Esophagus squamous epithelium (tissue), 5 donors: ENCODE measurements around the gene SLC9A9. TPM values are rescaled to one million over a fixed set of nuclear protein-coding genes. Genes with fewer than 3 reads are reported as not detected.

Source experiments
- DNase-seq: peaks from one replicate; lab custom pipeline; 2025; lab: John Stamatoyannopoulos, UW
- H3K27ac ChIP-seq, 4 donors: fragments of 200-600 bp; sonication (generic); one replicate each; pipeline ENCODE4 v1.5.1; 2016 to 2019; ENCODE audit warnings: mild to moderate bottlenecking in 1 of 4
- H3K27me3 ChIP-seq, 4 donors: fragments of 200-600 bp; sonication (generic); 1 replicate in 3 of 4; 2 replicates in 1 of 4; pipeline versions ENCODE4 v1.5.1 to v1.6.0; 2017 to 2021; ENCODE audit warnings: antibody characterized with exemption in 1 of 4
- H3K36me3 ChIP-seq, 3 donors: fragments of 200-600 bp; sonication (generic); one replicate each; pipeline ENCODE4 v1.5.1; 2016 to 2019
- H3K4me1 ChIP-seq, 3 donors: fragments of 200-600 bp; sonication (generic); one replicate each; pipeline ENCODE4 v1.5.1; 2017 to 2019
- H3K4me3 ChIP-seq, 4 donors: fragments of 200-600 bp; sonication (generic); 1 replicate in 3 of 4; 2 replicates in 1 of 4; pipeline ENCODE4 v1.5.1; 2016 to 2019; ENCODE audit warnings: mild to moderate bottlenecking in 2 of 4, moderate library complexity in 1 of 4
- H3K9me3 ChIP-seq, 3 donors: fragments of 200-600 bp; sonication (generic); one replicate each; pipeline ENCODE4 v1.5.1; 2016 to 2019
- POLR2A ChIP-seq, 4 donors: fragments of 450-650 bp; IDR thresholded peaks; one replicate each; pipeline ENCODE4 v1.6.1; 2017; ENCODE audit warnings: antibody characterized with exemption in 4 of 4, mild to moderate bottlenecking in 4 of 4, moderate library complexity in 3 of 4
- WGBS, 2 donors: methylation state at CpG; one replicate each; pipeline ENCODE4 v1.1.5; 2018; 5-methylcytosine and 5-hydroxymethylcytosine counted together
- intact Hi-C: fragments of 100-400 bp; cut with DNase I; formaldehyde crosslinking; loops from one replicate; pipeline ENCODE4 v1.15.0; 2022
- total RNA-seq, 4 donors: library from RNA; depleted of rRNA; stranded (reverse); fragments of >200 nt; gene quantifications; one replicate each; pipeline ENCODE4 v1.1.0, GENCODE V29; 2016
- TF ChIP-seq, protein P1 (sequence below), 6 experiments: fragments of 450-650 bp in 4 of 6; fragments of 200-600 bp in 2 of 6; sonication (generic) in 2 of 6; IDR thresholded peaks; one replicate each; pipeline ENCODE4 v1.5.1; 2016 to 2019; ENCODE audit warnings: antibody characterized with exemption in 6 of 6, mild to moderate bottlenecking in 4 of 6, moderate library complexity in 4 of 6
- donor health status: DM: yes; HTN: yes; CAD: no.

Gene SLC9A9
- total RNA-seq, 4 donors from 2014 or later, result 11.2 to 22.3 (median 18.9) TPM

DNA sequence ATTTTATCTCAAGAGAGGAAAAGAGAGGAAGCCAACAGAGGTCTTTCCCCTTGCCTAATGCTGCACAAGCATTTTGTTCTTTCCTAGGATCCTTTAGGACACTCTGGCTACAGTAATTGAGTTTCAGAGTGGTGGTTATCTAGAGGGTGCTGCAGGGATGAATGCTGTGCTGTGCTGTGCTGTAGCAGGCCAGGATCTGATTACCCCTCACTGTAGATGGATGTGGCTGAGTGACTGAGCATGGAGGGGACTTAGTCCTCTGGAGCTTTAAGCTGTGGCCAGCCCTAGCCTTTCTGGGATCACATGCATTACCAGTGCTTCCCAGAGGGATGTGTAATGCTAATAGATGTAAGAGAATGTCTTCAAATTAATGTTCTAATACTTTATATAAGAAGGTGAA is 94.8 kb downstream of the SLC9A9 start:
- Histone ChIP-seq H3K4me1 (no peaks in the 10 kb centered on the region), H3K27ac (no peak overlapping the region), H3K9me3 (no peaks in the 10 kb centered on the region), H3K27me3 (no peaks in the 10 kb centered on the region), H3K36me3 (no peaks in the 10 kb centered on the region), H3K4me3 (no peak overlapping the region)
- intact Hi-C loops, result no loop called here
- no peak for TF ChIP-seq POLR2A (IDR thresholded peaks at IDR 0.05)
- no peak for DNase-seq

DNA sequence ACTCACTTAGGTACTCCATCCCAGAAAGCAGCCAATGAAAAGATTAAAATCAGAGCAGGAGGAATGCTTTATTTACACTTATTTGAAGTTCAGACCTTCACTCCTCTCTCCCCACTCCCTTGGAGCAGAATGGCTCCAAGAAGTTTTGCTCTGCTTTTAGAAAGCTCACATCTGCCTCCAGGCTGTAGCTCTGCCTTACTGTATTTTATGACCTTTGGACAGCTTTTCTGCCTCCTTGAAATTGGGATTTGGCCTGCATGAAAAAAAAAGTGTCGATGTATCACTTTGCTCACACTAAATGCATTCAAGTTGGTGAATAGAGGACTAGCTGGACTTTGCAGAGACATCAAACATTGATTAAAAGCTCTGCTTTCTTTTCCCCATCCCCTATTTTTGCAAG is 95.3 kb downstream of the SLC9A9 start:
- no peaks in the 10 kb centered on the region for H3K27me3 ChIP-seq
- no peak overlapping the region for H3K4me3 ChIP-seq
- H3K27ac ChIP-seq, result no peak overlapping the region
- DNase-seq, result no peak
- TF ChIP-seq, protein P1, sequence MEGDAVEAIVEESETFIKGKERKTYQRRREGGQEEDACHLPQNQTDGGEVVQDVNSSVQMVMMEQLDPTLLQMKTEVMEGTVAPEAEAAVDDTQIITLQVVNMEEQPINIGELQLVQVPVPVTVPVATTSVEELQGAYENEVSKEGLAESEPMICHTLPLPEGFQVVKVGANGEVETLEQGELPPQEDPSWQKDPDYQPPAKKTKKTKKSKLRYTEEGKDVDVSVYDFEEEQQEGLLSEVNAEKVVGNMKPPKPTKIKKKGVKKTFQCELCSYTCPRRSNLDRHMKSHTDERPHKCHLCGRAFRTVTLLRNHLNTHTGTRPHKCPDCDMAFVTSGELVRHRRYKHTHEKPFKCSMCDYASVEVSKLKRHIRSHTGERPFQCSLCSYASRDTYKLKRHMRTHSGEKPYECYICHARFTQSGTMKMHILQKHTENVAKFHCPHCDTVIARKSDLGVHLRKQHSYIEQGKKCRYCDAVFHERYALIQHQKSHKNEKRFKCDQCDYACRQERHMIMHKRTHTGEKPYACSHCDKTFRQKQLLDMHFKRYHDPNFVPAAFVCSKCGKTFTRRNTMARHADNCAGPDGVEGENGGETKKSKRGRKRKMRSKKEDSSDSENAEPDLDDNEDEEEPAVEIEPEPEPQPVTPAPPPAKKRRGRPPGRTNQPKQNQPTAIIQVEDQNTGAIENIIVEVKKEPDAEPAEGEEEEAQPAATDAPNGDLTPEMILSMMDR (IDR thresholded peaks at IDR 0.05), result no peak
- TF ChIP-seq POLR2A (IDR thresholded peaks at IDR 0.05), result no peak
- WGBS, 2 donors, result 46 to 54% methylated on average over 1 of the region's 1 CpG
- H3K4me1 ChIP-seq, result no peaks in the 10 kb centered on the region
- no peaks in the 10 kb centered on the region for H3K9me3 ChIP-seq
- no peaks in the 10 kb centered on the region for H3K36me3 ChIP-seq
- intact Hi-C loops, result no loop called here

- no peak for TF ChIP-seq POLR2A (IDR thresholded peaks at IDR 0.05)
- TF ChIP-seq, protein P1 (IDR thresholded peaks at IDR 0.05), result no peak
- intact Hi-C loops, result no loop called here
- H3K4me3 ChIP-seq, result no peak overlapping the region
- no peaks in the 10 kb centered on the region for H3K27me3 ChIP-seq
- no peak for DNase-seq
- WGBS, 2 donors, result 85 to 86% methylated on average over 3 to 4 of the region's 4 CpGs
- no peaks in the 10 kb centered on the region for H3K4me1 ChIP-seq
- H3K9me3 ChIP-seq, result no peaks in the 10 kb centered on the region
- H3K36me3 ChIP-seq, result no peaks in the 10 kb centered on the region
- no peak overlapping the region for H3K27ac ChIP-seq
These were observed 96.6 kb downstream of the SLC9A9 start for GRCh38 chr3:143751643-143752178.

DNA sequence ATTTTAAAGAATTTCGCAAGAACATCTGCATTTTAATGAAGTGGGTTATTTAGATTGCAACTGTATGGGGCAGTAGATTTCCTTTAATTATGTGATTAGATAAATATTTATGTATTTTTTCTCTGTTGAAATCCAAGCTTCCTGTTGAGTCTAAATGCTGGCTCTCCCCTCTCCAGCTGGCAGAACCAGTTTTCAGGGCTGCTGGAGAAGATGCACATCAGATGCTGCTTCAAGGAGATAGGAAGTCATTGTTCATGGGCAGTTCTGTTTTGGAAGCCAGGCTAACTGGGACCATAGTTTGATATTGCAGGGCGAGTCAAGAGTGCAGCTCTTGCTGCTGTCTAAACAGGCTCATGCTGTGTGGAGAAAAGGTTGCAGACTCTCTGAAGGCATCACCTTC is 97.4 kb downstream of the SLC9A9 start:
- no peaks in the 10 kb centered on the region for H3K4me1 ChIP-seq
- no peaks in the 10 kb centered on the region for H3K9me3 ChIP-seq
- no peak overlapping the region for H3K27ac ChIP-seq
- intact Hi-C loops, result no loop called here
- H3K27me3 ChIP-seq, result no peaks in the 10 kb centered on the region
- DNase-seq, result no peak
- no peak for TF ChIP-seq POLR2A (IDR thresholded peaks at IDR 0.05)
- TF ChIP-seq, protein P1 (IDR thresholded peaks at IDR 0.05), result no peak
- WGBS, 2 donors, result 72 to 100% methylated on average over 1 to 2 of the region's 2 CpGs
- H3K36me3 ChIP-seq, result no peaks in the 10 kb centered on the region
- H3K4me3 ChIP-seq, result no peak overlapping the region

- Histone ChIP-seq H3K36me3 (no peaks in the 10 kb centered on the region), H3K27ac (no peak overlapping the region), H3K4me3 (no peak overlapping the region), H3K9me3 (no peaks in the 10 kb centered on the region), H3K4me1 (no peaks in the 10 kb centered on the region), H3K27me3 (no peaks in the 10 kb centered on the region)
- DNase-seq, result no peak
- intact Hi-C loops, result no loop called here
- TF ChIP-seq, protein P1 (IDR thresholded peaks at IDR 0.05), result no peak
- TF ChIP-seq POLR2A (IDR thresholded peaks at IDR 0.05), result no peak
- WGBS, 2 donors, result 76 to 78% methylated on average over 5 of the region's 5 CpGs
These were observed 98.3 kb downstream of the SLC9A9 start for GRCh38 chr3:143749926-143750325.

DNA sequence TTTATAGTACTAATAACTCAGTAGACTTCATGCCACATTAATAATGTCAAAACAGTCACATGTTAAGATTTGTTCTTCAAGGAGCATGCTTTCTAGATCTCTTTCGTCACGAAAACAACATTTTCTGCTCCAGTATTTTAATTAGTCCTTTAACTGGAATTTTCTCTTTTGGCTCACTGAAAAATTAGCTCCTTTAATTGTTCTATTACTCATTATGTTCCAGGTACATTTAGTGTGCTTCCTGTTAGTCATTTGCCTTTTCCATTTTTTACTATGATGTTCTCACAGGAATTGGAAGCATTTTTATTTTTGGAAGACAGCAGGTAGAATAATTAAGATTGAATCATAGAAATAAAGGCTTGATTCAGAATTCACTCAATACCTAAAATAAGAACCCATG is 111.2 kb downstream of the SLC9A9 start:
- H3K9me3 ChIP-seq, result peaks cover 0 to 9% (median 0%) of the 10 kb centered on the region in 3 donors
- no peaks in the 10 kb centered on the region for H3K36me3 ChIP-seq
- intact Hi-C loops, result no loop called here
- H3K4me1 ChIP-seq, result peaks cover 0 to 11% (median 0%) of the 10 kb centered on the region in 3 donors
- TF ChIP-seq, protein P1 (IDR thresholded peaks at IDR 0.05), result no peak
- no peak for TF ChIP-seq POLR2A (IDR thresholded peaks at IDR 0.05)
- H3K27ac ChIP-seq, result no peak overlapping the region
- no peaks in the 10 kb centered on the region for H3K27me3 ChIP-seq
- 42 to 62% methylated on average over 2 of the region's 2 CpGs for WGBS, 2 donors
- no peak overlapping the region for H3K4me3 ChIP-seq
- no peak for DNase-seq
